HG03280 (cell line): ENCODE data around the gene CHD5.

ENCODE experiments used
- ATAC-seq: cut with Tn5 transposase; IDR thresholded peaks from one replicate; pipeline ENCODE4 v1.9.1; 2021; ENCODE audit warnings: mild to moderate bottlenecking, moderate library complexity; ENCODE audit not compliant: unreplicated experiment

The CHD5 gene

DNA sequence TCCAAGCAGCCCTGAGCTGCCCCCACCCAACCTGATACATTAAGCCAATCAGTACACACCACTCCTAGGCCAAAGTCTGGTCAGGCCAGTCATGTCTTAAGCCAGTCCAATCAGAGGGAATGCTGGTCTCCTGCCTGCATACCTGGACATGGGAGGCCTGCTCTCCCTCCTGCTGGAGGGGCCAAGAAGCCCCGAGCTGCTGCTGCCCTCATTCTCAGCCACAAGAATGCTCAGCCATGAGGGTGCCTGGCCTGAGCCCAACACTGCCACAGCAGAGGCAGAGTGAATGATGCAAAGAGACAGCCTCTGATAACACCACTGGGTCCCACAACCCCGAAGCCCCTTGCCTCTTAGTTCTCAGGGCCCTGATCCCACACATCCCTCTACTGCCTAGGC, 23.0 kb downstream of the CHD5 start:
- no peak for ATAC-seq

DNA sequence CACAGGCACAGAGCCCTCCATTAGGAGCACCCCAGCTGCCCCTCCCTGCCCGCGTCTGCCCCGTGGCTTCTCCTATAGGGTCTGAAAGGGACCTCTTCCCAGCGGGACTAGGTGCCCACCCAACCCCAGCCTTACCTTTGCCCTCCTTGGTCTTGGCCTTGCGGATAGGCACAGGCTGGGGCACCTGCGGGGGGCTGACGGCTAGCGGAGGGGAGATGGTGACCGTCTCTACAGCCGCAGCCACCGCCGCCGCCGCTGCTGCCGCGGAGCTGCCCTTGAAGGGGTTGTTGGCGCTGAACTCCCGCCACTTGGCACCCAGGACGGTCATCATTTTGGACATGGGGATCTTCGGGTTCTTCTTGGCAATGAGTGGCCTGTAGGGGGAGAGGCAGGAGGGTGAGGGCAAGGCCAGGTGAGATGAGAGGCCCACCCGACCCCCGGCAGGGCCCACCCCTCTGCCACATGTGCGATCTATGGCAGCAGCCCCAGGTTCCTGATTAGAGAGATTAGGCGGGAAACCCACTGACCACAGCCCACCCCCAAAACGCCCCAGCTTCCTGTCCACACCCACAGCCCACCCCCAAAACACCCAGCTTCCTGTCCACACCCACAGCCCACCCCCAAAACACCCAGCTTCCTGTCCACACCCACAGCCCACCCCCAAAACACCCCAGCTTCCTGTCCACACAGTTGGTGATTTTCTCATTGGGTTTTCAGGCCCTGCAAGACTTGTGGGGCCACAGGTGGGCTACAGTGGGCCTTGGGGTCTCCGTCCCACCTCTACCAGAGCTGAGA, 25.4 kb downstream of the CHD5 start:
- ATAC-seq: no peak

DNA sequence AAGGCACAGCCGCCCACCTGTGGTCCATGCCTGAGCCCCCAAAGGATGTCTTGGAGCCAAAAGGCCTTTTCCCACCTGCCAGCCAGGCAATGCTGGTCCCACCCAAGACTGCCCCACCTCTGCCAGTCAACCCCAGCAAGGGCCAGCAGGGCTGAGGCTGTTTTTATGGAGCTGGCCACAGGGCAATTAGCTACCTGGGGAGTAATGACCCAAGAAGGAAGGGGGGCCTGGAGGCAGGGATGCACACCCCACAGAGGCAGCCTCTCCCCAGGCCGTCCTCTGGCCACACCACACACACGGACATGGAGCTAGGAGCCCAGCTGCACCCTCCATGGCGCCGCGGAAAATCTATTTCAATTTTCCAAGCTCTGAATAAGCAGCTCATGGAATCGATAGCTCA, 27.2 kb downstream of the CHD5 start:
- no peak for ATAC-seq

DNA sequence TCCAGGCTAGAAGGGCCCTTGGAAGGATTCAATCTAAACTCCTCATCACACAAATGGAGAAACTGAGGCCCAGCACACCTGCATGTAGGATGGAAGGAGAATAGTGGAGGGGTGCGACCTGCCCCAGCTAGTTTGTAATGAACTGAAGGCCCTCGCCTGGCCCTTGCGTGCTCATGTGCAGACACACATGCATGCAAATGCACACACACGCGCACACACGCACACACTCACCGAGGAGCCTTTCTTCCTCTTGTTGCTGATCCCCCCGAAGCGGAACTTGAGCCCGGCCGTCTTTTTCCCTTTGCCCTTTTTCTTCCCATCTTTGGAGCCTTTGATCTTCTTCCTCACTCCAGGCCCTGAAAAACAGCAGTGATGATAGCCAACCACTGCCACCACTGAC, 27.9 kb downstream of the CHD5 start:
- no peak for ATAC-seq

DNA sequence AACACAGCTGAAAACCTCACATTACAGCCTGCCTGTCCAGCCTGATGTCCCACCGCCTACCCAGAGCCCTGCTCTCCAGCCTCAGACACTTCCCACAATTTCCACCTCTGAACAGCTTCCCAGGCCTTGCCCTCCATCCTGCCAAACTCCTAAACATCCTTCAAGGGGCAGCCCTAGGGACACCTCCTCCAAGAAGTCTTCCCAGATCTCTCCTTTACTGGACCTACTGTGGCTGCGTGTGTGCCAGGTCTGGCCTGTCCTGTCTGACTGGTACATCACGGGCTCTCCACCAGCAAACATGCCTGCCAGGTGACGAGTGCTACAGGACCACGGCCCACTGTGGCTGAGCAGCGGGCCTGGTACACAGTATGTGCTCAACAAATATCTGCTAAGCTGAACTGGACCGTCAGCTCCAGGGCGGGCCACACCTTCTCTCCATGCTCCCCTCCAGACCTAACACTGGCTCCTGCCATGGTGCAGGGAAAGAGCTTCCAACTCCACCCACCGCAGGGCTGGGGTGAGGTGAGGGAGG, 28.8 kb downstream of the CHD5 start:
- no peak for ATAC-seq

DNA sequence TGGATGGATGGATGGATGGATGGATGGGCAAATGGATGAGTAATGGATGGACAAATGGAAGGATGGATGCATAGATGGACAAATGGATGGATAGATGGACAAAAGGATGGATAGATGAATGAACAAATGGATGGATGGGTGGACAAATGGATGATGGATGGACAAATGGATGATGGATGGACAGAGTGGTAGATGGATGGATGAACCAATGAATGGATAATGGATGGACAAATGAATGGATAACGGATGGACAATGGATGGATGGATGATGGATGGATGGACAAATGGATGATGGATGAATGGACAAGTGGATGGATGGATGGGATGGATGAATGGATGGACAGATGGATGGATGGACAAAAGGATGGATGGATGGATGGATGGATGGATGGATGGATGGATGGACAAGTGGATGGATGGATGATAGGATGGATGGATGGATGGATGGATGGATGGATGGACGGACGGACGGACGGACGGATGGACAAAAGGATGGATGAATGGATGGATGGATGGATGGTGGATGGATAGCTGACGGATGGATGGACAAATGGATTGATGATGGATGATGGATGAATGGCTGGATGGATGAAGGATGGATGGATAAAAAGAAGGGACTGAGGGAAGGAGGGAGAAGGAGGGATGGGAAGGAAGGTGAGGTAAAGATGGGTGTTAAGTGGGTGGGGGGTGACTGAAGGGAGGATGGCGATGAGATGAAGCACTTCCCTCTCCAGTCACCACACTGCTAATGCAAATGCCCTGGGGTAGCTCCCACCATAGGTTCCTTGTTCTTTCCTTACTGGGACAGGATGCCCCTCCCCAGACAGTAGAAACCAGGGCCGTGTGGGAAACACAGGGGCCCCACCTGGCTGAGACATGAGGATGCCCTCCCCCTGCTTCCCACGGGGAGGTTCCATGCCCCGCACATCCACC, 29.8 kb downstream of the CHD5 start:
- no peak for ATAC-seq

DNA sequence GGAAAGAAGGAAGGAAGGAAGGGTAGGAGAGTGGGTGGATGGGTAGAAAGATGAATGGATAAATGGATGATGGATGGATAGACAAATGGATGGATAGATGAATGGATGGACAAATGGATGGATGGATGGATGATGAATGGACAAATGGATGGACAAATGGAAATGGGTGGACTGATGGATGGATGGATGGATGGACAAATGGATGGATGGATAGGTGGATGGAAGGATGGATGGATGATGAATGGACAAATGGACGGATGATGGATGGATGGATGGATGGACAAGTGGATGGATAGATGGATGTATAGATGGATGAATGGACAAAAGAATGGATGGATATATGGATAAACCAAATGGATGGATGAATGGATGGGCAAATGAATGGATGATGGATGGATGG, 30.5 kb downstream of the CHD5 start:
- no peak for ATAC-seq

DNA sequence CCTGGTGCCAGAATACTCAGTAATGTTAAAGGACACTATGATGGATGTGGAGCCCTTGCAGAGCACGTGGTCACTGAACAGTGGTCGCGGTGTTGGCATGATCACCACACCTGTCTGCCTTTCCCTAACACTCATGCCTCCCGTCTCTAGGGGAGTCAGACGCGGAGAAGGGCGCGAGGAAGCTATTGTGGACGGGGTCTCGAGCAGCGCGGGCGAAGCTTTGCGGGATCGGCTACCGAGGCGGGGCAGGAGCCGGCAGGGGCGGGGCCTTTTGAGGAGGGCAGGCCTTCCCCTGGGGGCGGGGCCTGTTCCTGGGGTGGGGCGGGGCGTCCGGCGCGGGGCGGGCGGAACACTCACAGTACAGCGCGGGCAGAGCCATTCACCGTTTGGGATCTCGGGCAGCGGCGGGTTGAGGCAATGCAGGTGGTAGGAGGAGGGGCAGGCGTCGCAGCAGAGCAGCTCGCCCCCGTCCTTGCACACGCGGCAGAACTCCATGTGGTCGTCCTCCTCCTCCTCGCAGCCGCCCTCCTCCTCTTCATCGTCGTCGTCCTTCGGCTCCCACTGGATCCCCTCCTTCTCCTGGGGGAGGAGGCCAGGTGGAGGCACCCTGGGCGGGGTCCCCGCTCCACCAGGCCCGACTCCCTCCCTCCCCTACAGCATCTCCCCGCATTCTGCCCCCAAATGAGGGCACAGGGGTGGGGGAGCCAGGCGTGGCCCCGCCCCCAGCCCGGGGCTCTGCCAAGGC, 31.5 kb downstream of the CHD5 start:
- ATAC-seq: no peak

DNA sequence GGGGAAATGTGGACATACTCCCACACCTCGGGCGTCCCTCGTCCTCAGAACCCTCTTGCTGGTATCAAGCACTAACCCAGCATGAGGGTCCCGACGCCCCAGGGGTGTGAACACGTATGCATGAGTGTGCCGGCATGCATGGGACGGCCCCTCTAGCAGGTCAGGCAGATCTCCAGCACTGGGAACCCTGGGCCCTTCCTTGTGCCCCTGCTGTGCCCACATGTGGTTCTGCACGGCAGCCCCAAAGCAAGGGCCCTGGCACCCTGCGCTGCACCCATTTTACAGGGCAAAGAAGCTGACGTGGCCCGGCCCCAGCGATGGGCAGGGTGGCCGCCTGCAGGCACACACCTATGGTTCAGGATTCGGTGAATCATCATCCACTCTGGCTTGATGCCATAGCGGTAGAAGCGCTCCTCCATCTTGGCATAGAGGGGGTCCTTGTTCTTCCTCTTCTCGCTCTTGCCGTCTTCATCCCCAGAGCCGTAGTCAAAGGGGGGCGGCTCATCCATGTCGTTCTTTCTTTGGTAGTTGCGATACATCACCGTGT, 34.2 kb downstream of the CHD5 start:
- no peak for ATAC-seq

DNA sequence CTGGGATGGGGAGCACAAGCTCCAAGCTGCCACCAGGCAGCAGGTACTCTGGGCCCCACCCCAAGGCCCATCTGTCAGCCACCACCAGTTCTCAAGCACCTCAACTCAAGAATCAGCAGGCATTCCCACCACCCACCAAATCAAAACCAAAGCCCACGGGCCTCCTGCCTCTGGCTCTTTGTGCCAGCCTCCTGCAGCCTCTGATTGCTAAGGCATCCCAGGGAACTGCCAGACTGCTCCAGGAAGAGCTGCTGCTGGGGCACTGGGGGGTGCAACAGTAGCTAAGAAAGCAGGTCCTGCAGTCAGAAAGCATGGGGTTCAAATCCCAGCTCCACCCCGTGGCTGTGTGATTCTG, 34.7 kb downstream of the CHD5 start:
- ATAC-seq: no peak

DNA sequence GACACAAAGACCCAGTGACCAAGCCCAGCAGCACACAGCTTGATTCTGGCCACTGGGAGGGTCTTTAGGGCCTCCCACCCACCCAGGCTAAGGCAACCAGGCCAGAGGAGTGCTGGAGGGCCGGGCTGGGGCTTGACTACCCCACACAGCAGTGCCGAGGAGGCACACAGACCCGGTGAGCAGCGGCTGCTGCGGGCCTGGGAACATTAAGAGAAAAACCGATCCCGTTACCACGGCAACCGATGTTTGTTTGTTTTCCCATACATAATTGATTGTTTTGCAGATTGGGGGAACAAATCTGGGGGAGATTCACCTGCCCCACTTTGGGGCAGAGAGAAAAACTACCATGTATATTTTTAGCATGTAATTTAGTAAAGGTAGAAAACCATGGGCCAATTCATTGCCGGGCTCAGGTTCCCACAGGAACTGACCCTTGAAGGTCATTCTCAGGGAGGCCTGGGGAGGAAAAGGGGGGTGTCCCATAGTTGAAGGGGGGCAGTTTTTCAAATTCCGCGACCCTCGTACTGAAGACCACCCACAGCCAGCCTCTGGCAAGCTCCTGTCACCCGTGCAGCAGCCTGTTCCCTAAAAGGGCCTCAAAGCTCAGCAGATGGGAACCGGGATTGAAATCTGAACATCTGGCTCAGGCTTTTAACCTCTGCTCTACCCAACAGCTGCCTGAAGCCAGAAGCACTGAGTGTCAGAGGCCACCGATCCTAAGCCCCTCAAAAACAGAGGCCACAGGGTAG, 35.3 kb downstream of the CHD5 start:
- no peak for ATAC-seq

DNA sequence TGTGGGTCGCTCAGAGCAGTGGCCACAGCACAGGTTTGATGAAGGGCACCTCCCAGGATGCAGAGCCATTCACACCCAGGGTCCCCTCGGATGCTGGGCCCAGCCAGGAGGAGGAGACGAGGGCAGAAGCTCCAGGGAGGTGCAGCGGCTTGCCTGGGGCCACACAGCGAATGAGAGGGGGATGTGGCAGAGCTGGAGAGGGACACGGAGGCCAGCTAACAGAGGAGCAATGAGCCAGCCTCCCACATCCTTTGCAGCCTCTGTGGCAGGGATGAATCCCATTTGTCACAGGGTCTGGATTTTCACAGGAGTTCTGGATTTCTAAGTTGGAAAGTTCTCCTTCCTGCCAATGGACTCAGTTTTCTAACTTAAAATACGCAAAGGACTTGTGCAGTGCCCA, 35.9 kb downstream of the CHD5 start:
- ATAC-seq: no peak

DNA sequence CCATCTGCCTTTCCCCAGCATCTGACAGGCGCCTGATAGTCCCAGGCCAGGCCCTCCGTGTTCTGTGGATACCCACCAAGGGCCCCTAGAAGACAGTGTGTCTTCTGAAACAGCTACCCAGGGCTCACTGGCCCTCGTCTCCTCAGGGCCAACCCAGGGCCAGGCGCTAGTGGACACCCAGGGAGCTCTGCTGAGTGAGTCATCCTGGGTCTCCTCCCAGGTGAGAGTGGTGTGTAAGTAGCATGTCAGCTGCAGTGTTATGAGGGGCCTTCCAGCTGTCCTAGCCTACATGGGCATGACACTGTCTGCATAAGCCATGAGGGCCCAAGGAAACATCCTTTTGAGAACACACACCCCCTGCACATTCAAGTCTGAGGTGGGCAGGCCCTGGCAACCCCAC, 36.7 kb downstream of the CHD5 start:
- no peak for ATAC-seq

DNA sequence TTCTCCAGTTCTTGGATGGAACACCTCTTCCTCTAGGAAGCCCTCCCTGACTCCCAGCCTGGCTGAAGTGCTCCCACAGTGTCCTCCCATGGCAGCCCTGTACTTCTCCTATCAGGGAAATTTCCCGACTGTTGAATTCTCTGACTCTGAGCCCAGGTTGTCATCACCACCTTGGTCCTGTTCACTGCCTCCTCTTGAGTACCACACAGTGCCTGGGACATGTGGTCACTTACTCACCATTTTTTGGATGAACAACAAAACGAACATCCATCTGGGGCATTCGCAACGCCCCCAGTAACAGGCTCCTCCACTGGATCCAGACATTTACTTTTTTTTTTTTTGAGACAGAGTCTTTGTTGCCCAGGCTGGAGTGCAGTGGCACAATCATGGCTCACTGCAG, 37.4 kb downstream of the CHD5 start:
- ATAC-seq: no peak

DNA sequence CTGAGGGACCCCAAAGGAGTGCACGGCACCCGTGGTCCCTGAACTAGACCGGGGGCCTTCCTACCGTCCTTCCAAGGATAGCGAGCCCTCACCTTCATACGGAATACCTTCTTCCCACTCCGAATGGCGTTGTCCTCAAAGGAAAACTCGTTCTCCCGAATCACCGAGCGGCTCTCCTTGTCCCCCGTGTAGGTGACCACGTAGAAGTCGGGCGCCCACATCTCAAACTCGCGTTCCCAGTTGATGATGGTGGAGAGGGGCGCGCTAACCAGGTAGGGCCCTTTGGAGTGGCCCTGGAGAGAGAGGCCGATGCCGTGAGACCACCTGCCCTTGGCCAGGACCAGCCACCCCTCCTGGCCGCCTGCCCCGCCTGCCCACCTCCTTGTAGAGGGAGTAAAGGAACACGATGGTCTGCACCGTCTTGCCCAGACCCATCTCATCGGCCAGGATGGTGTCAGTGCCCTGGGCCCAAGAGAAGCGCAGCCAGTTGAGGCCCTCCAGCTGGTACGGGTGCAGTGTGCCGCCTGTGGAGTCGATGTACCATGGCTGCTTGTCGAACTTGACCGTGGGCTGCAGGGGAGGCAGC, 38.0 kb downstream of the CHD5 start:
- no peak for ATAC-seq

DNA sequence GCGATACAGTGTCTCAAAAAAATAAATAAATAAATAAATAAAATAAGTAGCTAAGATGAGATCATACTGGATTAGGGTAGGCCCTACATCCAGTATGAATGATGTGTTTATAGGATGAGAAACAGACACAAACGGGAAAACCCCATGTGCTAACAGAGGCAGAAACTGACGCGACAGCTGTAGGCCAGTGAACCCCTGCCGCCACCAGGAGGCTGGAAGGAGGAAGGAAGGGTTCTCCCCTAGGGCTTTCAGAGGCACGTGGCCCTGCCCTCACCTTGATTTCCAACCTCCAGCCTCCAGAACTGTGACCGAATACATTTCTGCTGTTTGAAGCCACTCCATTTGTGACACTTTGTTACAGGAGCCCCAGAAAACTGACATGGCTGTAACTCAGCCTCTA, 38.5 kb downstream of the CHD5 start:
- no peak for ATAC-seq

DNA sequence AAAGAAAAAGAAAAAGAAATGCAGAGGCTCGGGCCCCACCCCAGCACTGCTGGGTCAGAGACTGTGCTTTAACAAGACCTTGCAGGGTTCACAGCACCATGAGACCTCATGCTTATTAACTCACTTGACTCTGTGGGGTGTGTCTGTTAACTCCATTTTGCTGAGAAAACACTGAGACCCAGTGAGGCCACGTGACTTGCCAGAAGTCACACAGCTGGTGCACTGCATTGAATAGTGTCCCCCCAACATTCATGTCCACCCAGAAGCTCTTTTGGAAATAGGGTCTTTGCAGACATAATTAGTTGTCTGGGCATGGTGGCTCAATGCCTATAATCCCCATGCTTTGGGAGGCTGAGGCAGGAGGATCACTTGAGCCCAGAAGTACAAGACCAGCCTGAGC, 39.7 kb downstream of the CHD5 start:
- ATAC-seq: no peak

DNA sequence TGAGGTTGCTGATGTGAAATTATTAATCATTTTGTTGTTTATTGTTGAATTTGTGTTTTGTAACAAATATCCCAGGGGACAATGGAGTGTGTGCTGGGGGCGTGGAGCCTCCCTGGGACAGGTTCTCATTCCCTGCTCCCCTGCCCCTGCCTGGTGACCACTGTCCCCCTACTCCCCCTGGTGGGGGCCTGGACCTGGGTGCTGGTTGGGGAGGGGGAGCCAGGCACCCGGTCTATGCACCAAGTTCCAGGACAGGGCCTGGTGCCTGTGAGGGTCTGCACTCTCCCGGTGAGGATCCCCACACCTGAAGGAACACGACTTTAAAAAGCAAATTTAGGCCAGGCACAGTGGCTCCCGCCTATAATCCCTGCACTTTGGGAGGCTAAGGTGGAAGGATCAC, 42.4 kb downstream of the CHD5 start:
- no peak for ATAC-seq

DNA sequence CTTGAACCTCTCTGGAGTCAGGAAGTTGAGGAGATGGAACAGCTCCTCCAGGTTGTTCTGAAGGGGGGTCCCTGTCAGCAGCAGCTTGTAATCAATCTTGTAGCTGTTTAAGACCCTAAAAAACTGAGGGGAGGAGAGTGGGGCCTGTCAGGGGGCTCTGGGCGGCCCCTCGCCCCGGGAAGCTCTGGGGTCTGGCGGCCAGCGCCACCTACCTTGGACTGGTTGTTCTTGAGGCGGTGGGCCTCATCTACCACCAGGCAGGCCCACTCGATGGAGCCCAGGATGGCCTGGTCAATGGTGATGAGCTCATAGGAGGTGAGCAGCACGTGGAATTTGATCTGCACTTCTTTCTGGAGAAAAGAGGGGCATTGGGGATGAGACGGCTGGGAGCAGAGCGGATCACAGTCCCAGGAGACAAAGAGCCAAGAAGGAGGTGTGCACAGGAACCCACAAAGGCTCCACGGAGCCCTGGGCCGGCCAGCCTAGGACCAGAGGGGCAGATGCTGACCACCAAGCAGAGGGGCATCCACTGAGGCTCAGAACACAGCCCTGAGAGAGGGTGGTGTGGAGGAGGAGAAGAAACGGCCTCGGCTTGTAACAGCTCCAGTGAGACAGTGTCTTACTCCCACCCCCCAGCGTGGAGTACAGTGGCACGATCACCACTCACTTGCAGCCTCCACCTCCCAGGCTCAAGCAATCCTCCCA, 43.5 kb downstream of the CHD5 start:
- no peak for ATAC-seq
